SU-DHL-6 (cell line): ENCODE results near the gene IFNGR1.
"Not testable (repeated sequence)": the region's sequence is repeated elsewhere in the genome, so short reads cannot be mapped to it uniquely, and the experiment has no call there.

Experiments used
- CTCF ChIP-seq: fragments of 200-600 bp; sonication (generic); IDR thresholded peaks from one replicate; pipeline ENCODE4 v1.5.1; 2017; ENCODE audit warnings: antibody characterized with exemption, mild to moderate bottlenecking, low read length, moderate library complexity; ENCODE audit not compliant: insufficient read depth, poor library complexity, severe bottlenecking
- EZH2phosphoT487 ChIP-seq: fragments of 200-600 bp; sonication (generic), shearing (Covaris generic); conservative IDR thresholded peaks from 2 replicates; pipeline ENCODE4 v1.6.1; 2018; ENCODE audit warnings: mild to moderate bottlenecking, antibody characterized with exemption, low read length, moderate library complexity, mixed read lengths

DNA sequence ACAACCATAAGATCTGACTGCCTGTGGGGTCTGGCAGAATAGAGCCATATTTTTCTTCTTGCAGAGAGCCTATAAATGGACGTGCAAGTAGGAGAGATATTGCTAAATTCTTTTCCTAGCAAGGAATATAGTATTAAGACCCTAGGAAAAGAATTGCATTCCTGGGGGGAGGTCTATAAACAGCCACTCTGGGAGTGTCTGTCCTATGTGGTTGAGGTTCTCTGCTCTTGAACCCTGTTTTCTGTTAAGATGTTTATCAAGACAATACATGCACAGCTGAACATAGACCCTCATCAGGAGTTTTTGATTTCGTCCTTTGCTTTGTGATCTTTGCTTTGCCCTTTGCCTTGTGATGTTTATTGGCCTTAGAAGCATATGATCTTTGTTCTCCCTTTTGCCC lies 35.2 kb upstream of the IFNGR1 start:
- TF ChIP-seq EZH2phosphoT487, CTCF: not testable (repeated sequence)
